ENCODE data around the gene GRIN2A.
"Not testable (repeated sequence)": the region's sequence is repeated elsewhere in the genome, so short reads cannot be mapped to it uniquely, and the experiment has no call there.

The GRIN2A gene

DNA sequence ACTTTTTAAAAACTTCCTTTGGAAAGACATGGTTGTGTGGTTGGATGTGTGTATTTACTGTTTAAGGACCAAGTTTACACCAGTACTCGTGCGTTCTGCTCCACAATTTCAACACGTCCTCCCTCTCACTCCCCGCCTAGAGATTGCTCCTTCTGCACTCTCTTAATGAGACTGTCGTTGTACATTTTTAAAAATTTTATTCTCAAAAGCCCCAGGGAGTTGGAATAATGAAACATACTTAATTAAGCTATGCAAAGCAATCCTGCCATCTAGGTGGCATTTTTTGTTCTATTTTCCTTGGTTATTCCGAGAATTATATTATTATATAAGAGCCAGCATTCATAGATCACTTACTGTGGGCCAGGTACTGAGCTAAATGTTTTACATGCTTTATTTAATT is 264.5 kb downstream of the GRIN2A start:
- DNase-seq (ENCODE audit: low read depth in 2 of 2): no peak

DNA sequence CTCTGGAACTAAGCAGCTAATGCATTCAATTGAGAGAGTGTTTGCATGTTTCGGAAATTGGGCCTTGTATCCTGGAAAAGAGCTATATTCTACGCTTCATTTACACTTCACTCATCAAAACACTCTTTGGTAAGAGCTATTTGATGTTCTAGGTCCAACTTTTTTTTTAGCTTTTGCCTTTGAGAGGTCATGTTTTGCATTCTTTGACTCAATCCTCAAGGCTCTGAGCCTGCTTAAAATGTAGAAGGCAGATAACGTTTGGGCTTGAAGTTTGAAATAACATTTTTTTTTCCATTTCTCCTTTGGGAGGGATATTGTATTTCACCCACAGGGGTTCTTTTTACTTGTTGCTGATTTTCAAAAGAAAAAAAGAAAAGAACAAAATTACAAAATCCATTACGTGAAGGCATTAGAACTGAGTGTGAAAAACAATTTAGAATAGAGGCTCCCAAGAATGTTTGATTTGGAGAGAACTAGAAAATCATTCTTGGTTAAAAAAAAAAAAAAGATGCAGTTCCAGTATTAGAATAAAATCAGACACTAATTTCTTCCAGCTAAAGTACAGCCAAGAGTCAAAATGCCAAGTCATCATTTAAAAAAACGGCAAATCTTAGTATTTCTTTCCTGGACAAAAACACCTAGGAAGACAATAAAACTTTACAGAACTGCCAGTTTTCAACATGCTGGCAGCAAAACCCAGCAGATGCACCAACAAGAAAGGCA is 268.5 kb downstream of the GRIN2A start:
- DNase-seq (ENCODE audit: low read depth in 2 of 2): no peak

DNA sequence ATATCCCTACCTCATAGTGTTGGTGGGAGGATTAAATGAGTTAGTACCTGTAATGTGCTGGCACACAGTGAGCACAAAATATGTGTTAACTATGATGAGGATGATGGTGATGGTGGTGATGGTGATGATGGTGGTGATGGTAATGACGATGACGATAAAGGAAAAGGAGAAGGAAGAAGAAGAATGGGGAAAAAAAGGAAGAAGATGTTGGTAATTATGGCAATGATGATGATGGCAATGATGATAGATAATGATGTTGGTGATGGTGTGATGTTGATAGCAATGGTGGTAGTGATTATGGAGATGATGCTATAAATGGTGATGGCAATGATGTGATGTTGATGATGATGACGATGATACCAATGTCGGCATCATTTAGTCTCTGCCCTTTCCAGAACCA is 270.2 kb downstream of the GRIN2A start:
- no peak for DNase-seq (ENCODE audit: low read depth in 2 of 2)

DNA sequence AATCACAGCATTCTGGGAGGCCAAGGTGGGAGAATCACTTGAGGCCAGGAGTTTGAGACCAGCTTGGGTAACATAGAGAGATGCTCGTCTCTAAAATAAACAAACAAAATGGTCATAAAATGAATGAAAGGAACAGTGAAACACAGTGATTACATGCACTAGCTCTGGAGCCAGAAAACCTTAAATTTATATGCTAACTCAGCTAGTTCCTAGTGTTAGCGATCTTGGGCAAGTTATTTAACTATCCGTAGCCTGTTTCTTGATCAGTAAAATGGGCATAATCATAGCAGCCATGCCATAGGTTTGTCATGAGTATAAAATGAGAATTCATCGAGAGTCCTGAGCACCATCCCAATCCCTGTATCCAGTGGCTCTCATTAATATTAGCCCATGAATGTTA is 271.0 kb downstream of the GRIN2A start:
- DNase-seq (ENCODE audit: low read depth in 2 of 2): no peak

DNA sequence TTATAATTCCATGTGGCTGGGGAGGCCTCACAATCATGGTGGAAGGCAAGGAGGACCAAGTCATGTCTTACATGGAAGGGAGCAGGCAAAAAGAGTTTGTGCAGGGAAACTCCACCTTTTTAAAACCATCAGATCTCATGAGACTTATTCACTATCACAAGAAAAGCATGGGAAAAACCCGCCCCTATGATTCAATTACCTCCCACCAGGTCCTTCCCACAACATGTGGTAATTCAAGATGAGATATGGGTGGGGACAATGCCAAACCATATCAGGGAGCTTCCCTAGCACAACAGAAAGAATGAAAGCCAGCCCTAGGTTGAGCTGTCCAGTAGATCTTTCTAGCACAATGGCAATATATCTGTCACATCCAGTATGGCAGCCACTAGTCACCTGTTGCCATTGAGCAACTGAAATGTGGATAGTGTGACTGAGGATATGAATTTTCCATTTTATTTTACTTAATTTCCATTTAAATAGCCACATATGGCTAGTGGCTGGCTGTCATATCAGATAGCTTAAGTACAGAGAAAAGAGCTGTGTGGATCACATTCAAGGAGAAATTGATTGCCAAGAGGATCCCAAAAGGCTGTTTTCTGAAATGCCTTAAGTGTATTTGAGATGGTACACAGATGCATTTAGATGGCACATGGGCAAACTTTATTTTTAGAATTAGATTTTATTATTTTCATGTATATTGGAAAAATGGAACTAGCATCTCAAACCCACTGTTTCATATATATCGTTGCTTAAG is 273.0 kb downstream of the GRIN2A start:
- DNase-seq (ENCODE audit: low read depth in 2 of 2): no peak

DNA sequence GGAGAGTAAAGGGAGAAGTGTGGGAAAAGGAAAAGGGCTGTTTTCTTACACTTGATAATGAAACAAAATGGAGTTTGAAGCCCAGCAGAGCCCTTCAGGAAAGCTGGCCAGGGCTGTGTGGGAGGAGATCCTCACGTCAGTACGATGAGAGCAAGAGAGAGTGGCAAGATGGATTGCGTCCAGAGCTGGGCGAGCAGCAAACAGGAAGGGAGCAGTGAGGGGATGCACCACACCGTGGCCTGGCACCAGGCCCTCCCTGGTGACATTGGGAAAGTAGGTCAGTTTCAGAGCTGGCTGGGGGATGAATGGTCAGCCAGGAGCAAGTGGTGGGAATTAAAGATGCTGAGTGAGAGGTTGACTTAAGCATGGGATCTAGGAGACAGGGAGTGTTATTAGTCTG is 273.6 kb downstream of the GRIN2A start:
- no peak for DNase-seq (ENCODE audit: low read depth in 2 of 2)

DNA sequence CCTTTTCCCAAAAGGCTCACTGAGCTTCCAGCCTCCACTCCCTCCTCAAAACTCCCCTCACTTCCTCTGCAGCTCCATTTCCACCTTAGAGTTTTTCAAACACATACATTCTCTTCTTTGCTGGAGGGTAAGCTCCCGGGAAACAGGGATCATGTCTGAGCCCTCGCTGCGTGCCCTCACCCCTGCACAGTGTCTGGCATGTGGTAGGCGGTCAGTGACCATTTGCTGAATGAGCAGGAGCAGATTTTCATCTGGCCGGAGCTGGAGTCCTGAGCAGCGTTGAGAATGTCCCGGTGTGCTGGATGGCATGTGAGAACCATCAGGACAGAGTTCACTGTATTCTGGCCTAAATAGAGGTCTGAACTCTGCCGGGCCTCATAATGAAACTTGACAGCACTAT is 274.5 kb downstream of the GRIN2A start:
- no peak for DNase-seq (ENCODE audit: low read depth in 2 of 2)

DNA sequence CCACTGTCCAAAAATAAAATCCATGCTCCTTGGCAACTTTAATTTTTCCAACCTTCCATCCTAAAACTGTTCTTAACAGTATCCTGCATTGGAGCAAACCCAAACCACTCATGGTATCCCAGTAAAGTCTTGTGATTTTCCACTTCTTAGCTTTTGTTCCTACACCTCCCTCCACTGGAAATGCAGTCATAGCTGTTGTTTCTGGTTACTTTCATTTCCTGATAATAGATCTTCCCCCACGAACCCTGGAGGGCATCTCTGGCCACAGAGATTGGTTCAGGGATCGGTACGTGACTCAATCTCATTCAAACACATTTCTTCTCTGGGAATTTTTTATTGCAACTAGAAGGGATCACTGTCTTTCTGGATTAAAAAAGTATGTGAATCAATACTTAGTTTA is 276.0 kb downstream of the GRIN2A start:
- DNase-seq (ENCODE audit: low read depth in 2 of 2): no peak

DNA sequence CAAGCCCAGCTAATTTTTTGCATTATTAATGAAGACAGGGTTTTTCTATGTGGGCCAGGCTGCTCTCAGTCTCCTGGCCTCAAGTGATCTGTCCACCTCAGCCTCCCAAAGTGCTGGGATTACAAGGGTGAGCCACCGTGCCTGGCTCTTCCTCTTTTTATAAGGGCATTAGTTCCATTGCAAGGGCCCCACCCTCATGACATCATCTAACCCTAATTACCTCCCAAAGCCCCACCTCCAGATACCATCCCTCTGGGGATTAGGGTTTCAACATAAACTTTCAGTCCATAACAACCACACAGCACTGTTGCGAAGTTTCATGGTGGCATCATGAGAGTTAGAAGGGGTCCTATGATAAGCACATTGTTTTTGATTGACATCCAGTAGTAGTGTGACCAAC is 277.7 kb downstream of the GRIN2A start:
- DNase-seq (ENCODE audit: low read depth in 2 of 2): no peak

DNA sequence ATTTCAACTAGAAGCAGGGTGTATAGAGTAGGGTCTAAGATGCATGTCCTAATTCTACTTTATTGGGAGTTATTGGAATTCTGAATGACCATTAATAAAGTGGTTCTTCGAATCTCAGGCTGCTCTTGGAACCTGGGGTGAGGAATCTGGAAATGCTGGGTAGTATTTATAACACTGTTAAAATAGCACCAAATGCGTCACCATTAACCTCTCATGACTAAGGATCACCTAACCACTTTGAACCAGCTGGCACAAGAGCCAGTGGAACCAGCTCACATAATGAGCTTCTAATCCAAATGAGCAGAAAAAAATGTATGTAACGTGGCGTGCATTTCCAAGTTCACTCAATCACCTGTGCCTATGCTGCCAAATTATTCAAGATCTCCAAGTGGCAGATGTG is 281.7 kb downstream of the GRIN2A start:
- DNase-seq (ENCODE audit: low read depth in 2 of 2): no peak

DNA sequence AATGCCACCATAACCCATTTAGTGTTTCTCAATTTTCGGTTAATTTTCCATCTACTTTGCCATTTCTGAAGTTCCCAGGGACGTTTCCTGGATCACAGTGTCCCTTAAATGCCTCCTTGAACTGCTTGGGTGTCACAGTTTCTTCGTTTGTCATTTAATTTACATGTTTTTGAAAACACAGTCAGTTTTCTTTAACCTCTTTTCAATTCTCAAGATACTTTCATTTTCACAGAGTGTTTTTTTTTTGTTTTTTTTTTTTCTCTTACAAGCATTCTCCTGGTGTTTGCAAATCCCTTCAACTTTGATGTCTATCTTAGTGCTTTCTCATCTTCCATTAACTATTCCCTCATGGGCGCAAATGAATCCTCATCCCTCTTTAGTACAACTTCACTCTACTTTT is 283.7 kb downstream of the GRIN2A start:
- DNase-seq (ENCODE audit: low read depth in 2 of 2): no peak

DNA sequence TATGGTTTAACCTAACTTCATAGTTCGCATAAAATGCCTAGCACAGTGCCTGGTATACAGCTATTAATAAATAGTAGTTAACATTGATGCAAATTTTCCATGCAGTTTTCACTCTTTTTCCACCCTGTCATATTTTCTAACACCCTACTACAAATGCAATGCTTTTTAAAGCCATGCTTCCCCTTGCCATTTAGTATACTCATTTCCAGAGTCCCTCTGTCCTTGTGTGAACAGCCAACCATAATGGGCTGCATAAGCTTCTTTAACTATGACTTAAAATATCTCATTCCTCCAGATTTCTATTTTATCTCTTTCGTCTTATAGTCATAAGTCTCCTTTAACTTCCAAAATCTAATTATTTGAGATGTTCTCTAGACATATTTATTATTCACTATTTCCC is 284.1 kb downstream of the GRIN2A start:
- DNase-seq (ENCODE audit: low read depth in 2 of 2): no peak

DNA sequence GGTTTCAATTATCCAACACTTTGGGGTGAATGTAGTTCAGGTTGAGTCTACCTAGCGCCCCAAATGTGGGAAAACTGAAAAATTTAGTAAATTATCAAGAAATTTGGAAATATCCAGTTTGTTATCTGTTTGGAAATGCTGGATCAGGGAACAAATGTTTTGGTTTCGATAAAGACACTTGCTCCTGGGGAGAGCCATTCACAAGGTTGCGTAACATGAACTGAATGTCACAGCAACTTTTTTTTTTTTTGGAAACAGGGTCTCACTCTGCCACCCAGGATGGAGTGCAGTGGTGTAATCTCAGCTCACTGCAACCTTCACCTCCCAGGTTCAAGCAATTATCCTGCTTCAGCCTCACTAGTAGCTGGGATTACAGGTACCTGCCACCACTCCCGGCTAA is 286.4 kb downstream of the GRIN2A start:
- no peak for DNase-seq (ENCODE audit: low read depth in 2 of 2)

DNA sequence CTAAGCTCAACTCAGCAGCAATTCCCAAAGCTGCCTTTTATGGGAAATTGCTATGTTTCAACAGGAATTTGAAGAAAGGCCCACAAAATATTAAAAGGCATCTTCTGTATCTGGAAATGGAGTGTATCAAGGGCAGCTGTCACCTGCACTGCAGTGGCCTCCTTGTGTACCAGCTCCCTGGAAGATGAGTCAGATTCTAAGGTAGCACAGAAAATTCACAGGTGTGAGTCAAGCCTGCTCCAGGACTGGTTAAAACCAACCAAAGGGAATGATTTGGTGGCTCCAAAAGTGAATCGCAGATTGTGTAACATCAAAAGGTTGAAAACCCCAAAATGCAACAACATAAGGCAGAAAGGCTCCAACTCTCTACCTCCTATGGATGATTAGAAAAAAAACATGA is 296.4 kb downstream of the GRIN2A start:
- no peak for DNase-seq (ENCODE audit: low read depth in 2 of 2)

DNA sequence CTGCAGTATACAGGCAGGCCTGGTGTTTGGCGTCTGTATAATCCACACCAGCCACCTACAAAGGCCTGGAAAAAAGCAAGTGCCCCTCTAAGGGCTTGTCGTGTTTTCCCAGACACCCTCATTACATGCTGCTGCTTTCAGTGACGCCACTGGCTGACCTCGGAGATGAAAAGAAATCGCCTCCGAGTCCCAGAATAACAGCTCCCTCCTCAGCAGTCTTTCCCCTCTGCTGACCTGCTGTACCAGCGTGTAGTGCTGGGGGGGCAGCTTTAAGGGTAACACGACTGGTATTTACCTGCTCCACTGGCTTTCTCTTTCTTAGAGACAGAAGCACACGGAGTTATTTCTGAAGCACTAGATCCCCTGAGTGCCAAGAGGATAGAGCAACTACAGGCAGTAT is 296.8 kb downstream of the GRIN2A start:
- DNase-seq (ENCODE audit: low read depth in 2 of 2): no peak

DNA sequence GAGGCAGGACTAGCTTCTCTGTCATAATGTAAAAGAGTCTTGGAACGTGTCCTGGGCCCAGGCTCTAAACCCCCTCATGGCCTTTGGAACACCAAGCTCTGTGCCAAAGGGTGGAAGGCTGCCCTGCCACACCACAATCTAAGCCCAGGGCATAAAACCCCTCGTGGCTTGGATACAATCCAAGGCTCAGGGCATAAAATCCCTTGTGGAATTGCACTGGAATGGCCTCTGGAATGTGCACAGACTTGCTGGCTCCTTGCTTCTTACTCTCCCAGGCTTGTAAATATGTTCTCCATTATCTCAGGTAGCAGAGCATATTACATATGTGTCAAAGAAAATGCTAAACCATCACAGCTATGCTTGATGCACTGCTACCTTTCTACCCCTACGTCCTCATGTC is 306.2 kb downstream of the GRIN2A start:
- DNase-seq (ENCODE audit: low read depth in 2 of 2): not testable (repeated sequence)

DNA sequence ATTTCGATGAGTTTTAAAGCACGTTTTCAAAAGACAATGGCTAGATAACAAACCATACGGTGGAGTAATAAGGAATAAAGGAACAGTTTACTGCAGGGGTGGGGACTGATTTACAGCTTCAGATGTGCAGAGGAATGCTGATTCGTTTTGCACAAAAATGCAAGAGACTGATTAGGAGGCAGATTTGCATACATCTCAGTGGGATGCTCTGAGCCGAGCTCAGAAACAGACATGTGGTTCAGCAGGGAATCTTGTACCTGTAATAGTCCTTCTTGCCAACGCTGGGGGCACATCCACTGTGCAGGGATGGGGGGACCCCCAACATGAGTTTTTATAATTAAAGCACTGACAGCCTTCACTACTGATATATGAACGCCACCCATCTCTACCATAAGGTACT is 308.0 kb downstream of the GRIN2A start:
- DNase-seq (ENCODE audit: low read depth in 2 of 2): no peak

DNA sequence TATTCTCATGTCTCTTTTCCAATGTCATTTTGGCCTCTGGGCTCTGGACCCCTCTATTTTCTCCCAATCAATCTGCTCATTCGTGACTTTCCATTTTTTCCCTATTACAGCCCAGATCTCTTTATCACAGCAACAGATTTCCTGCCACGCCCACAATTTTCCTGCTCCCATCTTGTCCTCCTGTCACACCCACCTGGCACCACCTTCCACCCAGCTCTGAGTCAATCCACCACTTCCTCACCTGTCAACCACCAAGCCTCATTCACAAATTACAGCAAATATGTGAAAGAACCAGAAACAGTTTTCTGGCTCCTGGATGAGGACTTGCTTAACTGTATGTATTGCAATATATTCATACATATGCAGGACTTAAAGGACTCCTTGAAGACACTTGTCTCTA is 311.3 kb downstream of the GRIN2A start:
- DNase-seq (ENCODE audit: low read depth in 2 of 2): no peak

DNA sequence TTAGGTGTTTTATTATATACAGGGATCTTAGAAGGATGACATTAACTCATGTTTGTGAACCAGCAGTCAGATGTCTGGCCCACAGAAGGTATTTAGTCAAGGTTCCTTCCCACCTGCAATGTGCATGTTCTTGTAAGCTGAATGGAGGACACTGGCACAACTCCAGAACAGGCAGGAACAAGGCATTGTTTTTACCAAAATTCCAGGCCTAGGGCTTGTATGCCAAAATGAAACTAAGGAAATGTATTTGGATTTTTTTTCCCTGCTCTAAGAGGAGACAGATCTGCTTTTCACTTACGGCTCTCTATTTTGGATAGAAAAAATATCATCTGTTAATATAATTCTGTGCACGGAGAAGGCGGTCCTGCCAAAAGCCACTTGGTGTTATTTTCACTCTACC is 312.5 kb downstream of the GRIN2A start:
- DNase-seq (ENCODE audit: low read depth in 2 of 2): no peak

DNA sequence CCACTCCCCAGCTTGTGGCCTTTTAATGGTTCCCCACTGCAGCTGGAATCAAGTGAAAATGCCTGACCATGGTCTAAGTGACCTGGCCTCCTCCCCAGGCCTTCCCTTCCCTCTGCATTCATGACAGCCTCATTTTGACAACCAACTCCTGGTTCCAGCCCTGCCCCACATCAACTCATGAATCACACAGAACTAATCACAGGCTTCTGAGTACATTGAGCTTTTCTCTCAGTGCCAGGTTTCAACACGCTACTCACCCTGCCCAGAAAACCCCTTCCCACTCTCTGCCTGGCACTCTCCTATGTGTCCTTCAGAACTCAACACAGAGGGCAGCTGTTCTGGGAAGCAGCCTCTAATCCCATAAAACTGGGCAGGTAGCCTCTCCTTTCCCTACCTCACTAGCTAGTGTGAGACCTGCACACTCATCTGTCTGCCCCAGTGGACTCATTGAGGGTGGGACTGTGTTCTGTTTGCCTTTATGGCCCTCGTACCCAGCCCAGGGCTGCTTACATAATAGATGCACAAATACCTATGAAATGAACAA is 313.6 kb downstream of the GRIN2A start:
- no peak for DNase-seq (ENCODE audit: low read depth in 2 of 2)

DNA sequence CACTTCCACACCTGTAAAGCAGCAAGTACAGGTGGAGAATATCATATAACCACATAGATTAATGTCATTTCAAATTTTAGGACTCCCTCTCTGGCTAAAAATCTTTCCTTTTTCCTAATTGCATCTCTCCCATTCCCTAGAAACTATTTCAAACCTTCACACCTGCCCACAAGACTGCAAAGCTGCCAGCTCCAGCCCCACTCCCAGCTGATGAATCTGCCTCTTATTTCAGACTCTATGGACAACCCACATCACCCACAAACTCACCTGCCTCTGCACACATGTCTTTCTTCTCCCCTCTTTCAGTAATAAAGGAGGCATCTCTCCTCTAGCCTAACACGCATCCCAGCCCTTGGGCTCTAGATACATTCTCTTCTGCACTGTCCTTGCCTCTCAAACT is 315.1 kb downstream of the GRIN2A start:
- DNase-seq (ENCODE audit: low read depth in 2 of 2): no peak

DNA sequence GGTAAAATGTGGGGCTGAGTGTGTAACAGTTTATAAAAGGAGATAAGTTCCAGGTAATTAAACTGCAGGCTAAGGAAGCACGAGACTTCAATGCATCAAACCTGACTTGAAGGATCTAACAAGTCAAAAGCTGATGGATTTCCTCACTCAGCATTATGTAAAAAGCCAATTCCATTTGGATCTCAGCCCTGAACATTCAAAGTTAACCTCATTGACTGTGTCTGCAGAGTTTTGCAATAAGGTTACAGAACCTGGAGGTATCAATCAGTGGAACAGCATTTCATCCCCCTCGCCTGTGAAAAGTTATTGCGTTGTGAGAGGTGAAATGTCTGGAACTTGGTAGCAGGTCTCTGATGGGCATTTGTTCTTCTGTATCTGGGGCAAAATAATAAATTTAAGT is 317.8 kb downstream of the GRIN2A start:
- no peak for DNase-seq (ENCODE audit: low read depth in 2 of 2)

DNA sequence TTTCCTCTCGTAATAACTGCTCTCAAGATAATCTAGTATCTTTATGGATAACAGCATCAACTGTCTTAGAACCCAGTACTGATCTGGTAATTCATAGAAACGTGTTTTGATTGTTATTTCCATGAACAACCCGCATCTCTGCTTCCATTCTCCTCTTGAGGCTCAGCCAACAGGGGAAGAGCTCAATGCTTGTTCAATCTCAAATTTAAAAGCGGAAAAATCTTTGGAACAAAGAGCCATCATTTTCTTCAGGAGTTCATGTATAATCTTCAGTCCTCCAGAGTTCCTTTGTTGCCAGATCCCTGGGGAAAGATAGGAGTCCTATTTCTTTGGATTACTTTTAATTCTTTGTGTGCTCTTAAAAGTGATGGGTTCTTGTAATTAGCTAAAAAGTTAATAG is 319.9 kb downstream of the GRIN2A start:
- no peak for DNase-seq (ENCODE audit: low read depth in 2 of 2)
